Measurements from ENCODE around the gene ACP3. TPM values are rescaled to one million over a fixed set of nuclear protein-coding genes. Genes with fewer than 3 reads are reported as not detected.

Gene ACP3
- total RNA-seq, 2 donors from 2014 or later = 0.79 to 2.5 TPM

- Histone ChIP-seq H3K27ac (no peak overlapping the region), H3K36me3 (no peaks in the 10 kb centered on the region), H3K27me3 (no peaks in the 10 kb centered on the region), H3K9me3 (no peaks in the 10 kb centered on the region), H3K4me1 (peaks cover 0 to 8% of the 10 kb centered on the region in 2 donors), H3K4me3 (no peak overlapping the region)
- no peak for TF ChIP-seq CTCF (IDR thresholded peaks at IDR 0.05)
- no peak for DNase-seq (ENCODE audit: low spot score)
These were observed 89.4 kb downstream of the ACP3 start for GRCh38 chr3:132406587-132406986.

- Histone ChIP-seq H3K4me1 (peaks cover 0 to 8% of the 10 kb centered on the region in 2 donors), H3K27ac (no peak overlapping the region), H3K4me3 (no peak overlapping the region), H3K36me3 (no peaks in the 10 kb centered on the region), H3K9me3 (no peaks in the 10 kb centered on the region), H3K27me3 (no peaks in the 10 kb centered on the region)
- no peak for TF ChIP-seq CTCF (IDR thresholded peaks at IDR 0.05)
- no peak for DNase-seq (ENCODE audit: low spot score)
These were observed 89.8 kb downstream of the ACP3 start for GRCh38 chr3:132407025-132407424.

Other genes starting within 250 kb of the ACP3 start
- 10 to 100 TPM; 17.6 to 22.9 TPM for gene DNAJC13, start 100.1 kb downstream of the ACP3 start, total RNA-seq